HCT116 (cell line): Measurements from ENCODE around the gene FRMD8.

Experiments
- POLR2A ChIP-seq: IDR thresholded peaks from 2 replicates; pipeline ENCODE4 v1.7.0; 2011; ENCODE audit warnings: borderline replicate concordance; ENCODE audit not compliant: insufficient read depth, insufficient read length; ENCODE audit errors: extremely low read depth
- RAD21 ChIP-seq: IDR thresholded peaks from 2 replicates; pipeline ENCODE4 v1.6.1; 2012; ENCODE audit warnings: low read depth, mild to moderate bottlenecking

DNA sequence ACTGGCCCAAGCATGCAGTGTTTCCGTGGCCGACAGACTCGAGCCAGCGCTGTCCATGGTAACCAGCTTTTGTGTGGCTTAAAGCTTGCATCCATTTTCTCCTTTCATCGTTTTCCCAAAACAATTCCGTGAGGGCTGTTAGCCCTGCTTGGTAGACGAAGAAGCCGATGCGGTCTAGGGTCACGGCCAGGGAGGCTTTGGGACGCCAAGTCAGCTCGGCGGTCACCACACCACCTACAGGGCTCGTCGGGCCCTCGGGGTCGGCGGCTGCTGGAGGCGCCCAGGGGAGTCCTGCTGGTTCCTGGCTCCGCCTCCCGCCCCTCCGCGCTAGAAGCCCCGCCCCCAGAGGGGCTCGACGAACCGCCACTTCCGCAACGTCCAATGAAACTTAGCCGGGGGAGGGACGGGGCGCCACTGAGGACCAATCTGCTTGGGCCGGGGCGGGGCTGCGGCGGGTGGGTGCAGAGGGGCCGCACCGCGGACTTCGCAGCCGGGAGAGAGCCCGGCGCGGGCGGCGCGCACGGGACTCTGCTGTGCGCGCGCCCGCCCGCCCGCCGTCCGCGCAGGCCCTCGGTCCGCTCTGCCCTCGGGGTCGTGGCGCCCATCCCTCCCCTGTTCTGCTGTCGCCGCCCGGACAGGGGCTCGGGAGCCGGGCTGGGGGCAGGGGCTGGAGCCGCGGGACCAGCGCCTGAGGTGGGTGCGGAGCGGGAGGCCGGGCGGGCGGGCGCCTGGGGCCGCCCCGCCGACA lies 32.0 kb upstream of the FRMD8 start, which contains the start of gene TIGD3:
- peak; percentile 69 for TF ChIP-seq POLR2A
- TF ChIP-seq RAD21, result no peak
